Activated naive CD8-positive, alpha-beta T cell treated with anti-CD3 and anti-CD28 coated beads for 36 hours (primary cell): Measurements from ENCODE around the gene SEPSECS. TPM values are rescaled to one million over a fixed set of nuclear protein-coding genes. Genes with fewer than 3 reads are reported as not detected.

Experiments
- DNase-seq: peaks from one replicate; pipeline ENCODE4 v3.0.0; 2021
- H3K27ac Mint-ChIP-seq: one replicate; pipeline ENCODE4 v1.8.0; 2022; ENCODE audit warnings: mild to moderate bottlenecking, moderate library complexity, mixed read lengths
- H3K27me3 Mint-ChIP-seq: one replicate; pipeline ENCODE4 v1.8.0; 2022; ENCODE audit warnings: mild to moderate bottlenecking, mixed read lengths
- H3K36me3 Mint-ChIP-seq: one replicate; pipeline ENCODE4 v1.8.0; 2021; ENCODE audit warnings: mild to moderate bottlenecking, mixed read lengths
- H3K4me1 Mint-ChIP-seq: one replicate; pipeline ENCODE4 v1.8.0; 2021; ENCODE audit warnings: mixed read lengths
- H3K4me3 Mint-ChIP-seq: one replicate; pipeline ENCODE4 v1.8.0; 2022; ENCODE audit warnings: mild to moderate bottlenecking, moderate library complexity, mixed read lengths
- H3K9me3 Mint-ChIP-seq: one replicate; pipeline ENCODE4 v1.8.0; 2022; ENCODE audit warnings: mixed read lengths
- total RNA-seq, 2 experiments: library from RNA; stranded (reverse); gene quantifications; one replicate each; pipeline ENCODE4 v1.2.3, GENCODE V29; 2021

SEPSECS gene
- total RNA-seq, 2 experiments from 2014 or later, result 11.4 to 11.6 TPM

- Mint-ChIP-seq H3K4me1 (peaks cover 7% of the 10 kb centered on the region), H3K27ac (no peak overlapping the region), H3K4me3 (no peak overlapping the region), H3K36me3 (peaks cover 26% of the 10 kb centered on the region), H3K9me3 (peaks cover 3% of the 10 kb centered on the region), H3K27me3 (no peaks in the 10 kb centered on the region)
- no peak for DNase-seq
These were observed 28.9 kb downstream of the SEPSECS start for GRCh38 chr4:25131381-25131780.

GRCh38 chr4:25129917-25130316 lies 30.3 kb downstream of the SEPSECS start:
- Mint-ChIP-seq H3K4me3 (no peak overlapping the region), H3K9me3 (peaks cover 3% of the 10 kb centered on the region), H3K4me1 (peaks cover 5% of the 10 kb centered on the region), H3K36me3 (peaks cover 14% of the 10 kb centered on the region), H3K27ac (no peak overlapping the region), H3K27me3 (no peaks in the 10 kb centered on the region)
- no peak for DNase-seq

- DNase-seq, result no peak
- no peak overlapping the region for H3K27ac Mint-ChIP-seq
- no peaks in the 10 kb centered on the region for H3K9me3 Mint-ChIP-seq
These were observed 31.6 kb downstream of the SEPSECS start for GRCh38 chr4:25128671-25129070.

GRCh38 chr4:25123236-25123635 lies 37.0 kb downstream of the SEPSECS start:
- no peak for DNase-seq
- peaks cover 19% of the 10 kb centered on the region for H3K36me3 Mint-ChIP-seq
- no peak overlapping the region for H3K4me3 Mint-ChIP-seq

More at GRCh38 chr4:25128671-25129070, 31.6 kb downstream of the SEPSECS start:
- Mint-ChIP-seq H3K27me3 (no peaks in the 10 kb centered on the region), H3K4me1 (peaks cover 5% of the 10 kb centered on the region), H3K36me3 (peaks cover 15% of the 10 kb centered on the region), H3K4me3 (no peak overlapping the region)

GRCh38 chr4:25120146-25120940 lies 39.9 kb downstream of the SEPSECS start:
- Mint-ChIP-seq H3K27me3 (no peaks in the 10 kb centered on the region), H3K36me3 (peaks cover 15% of the 10 kb centered on the region), H3K4me3 (no peak overlapping the region), H3K4me1 (peaks cover 12% of the 10 kb centered on the region), H3K27ac (no peak overlapping the region), H3K9me3 (no peaks in the 10 kb centered on the region)
- no peak for DNase-seq

More at GRCh38 chr4:25123236-25123635, 37.0 kb downstream of the SEPSECS start:
- Mint-ChIP-seq H3K4me1 (peaks cover 12% of the 10 kb centered on the region), H3K9me3 (no peaks in the 10 kb centered on the region), H3K27me3 (no peaks in the 10 kb centered on the region), H3K27ac (no peak overlapping the region)

GRCh38 chr4:25117716-25118472 lies 42.4 kb downstream of the SEPSECS start:
- peaks cover 2% of the 10 kb centered on the region for H3K4me1 Mint-ChIP-seq
- no peak for DNase-seq
- no peaks in the 10 kb centered on the region for H3K27me3 Mint-ChIP-seq
- H3K27ac Mint-ChIP-seq, result no peak overlapping the region
- peaks cover 7% of the 10 kb centered on the region for H3K36me3 Mint-ChIP-seq
- no peak overlapping the region for H3K4me3 Mint-ChIP-seq
- no peaks in the 10 kb centered on the region for H3K9me3 Mint-ChIP-seq

- Mint-ChIP-seq H3K4me1 (no peaks in the 10 kb centered on the region), H3K4me3 (no peak overlapping the region), H3K27me3 (no peaks in the 10 kb centered on the region), H3K36me3 (peaks cover 7% of the 10 kb centered on the region), H3K9me3 (no peaks in the 10 kb centered on the region), H3K27ac (no peak overlapping the region)
- DNase-seq, result no peak
These were observed 43.0 kb downstream of the SEPSECS start for GRCh38 chr4:25117274-25117673.

- H3K4me1 Mint-ChIP-seq, result no peaks in the 10 kb centered on the region
- H3K27ac Mint-ChIP-seq, result no peak overlapping the region
- no peak overlapping the region for H3K4me3 Mint-ChIP-seq
- H3K36me3 Mint-ChIP-seq, result peaks cover 2% of the 10 kb centered on the region
- DNase-seq, result no peak
- no peaks in the 10 kb centered on the region for H3K27me3 Mint-ChIP-seq
- no peaks in the 10 kb centered on the region for H3K9me3 Mint-ChIP-seq
These were observed 46.0 kb downstream of the SEPSECS start for GRCh38 chr4:25113915-25114904.

GRCh38 chr4:25112995-25113380 lies 47.3 kb downstream of the SEPSECS start:
- Mint-ChIP-seq H3K4me1 (no peaks in the 10 kb centered on the region), H3K36me3 (peaks cover 4% of the 10 kb centered on the region), H3K27ac (no peak overlapping the region), H3K9me3 (no peaks in the 10 kb centered on the region), H3K27me3 (no peaks in the 10 kb centered on the region), H3K4me3 (no peak overlapping the region)
- DNase-seq, result no peak

- Mint-ChIP-seq H3K27ac (no peak overlapping the region), H3K4me1 (no peaks in the 10 kb centered on the region)
These were observed 47.8 kb downstream of the SEPSECS start for GRCh38 chr4:25112366-25112994.

GRCh38 chr4:25111648-25112196 lies 48.5 kb downstream of the SEPSECS start:
- H3K27ac Mint-ChIP-seq, result no peak overlapping the region
- no peaks in the 10 kb centered on the region for H3K27me3 Mint-ChIP-seq

More at GRCh38 chr4:25112366-25112994, 47.8 kb downstream of the SEPSECS start:
- Mint-ChIP-seq H3K27me3 (no peaks in the 10 kb centered on the region), H3K4me3 (no peak overlapping the region), H3K9me3 (no peaks in the 10 kb centered on the region), H3K36me3 (peaks cover 4% of the 10 kb centered on the region)
- no peak for DNase-seq

GRCh38 chr4:25110527-25111329 lies 49.5 kb downstream of the SEPSECS start:
- Mint-ChIP-seq H3K4me3 (no peak overlapping the region), H3K9me3 (no peaks in the 10 kb centered on the region), H3K27ac (no peak overlapping the region), H3K36me3 (peaks cover 4% of the 10 kb centered on the region), H3K4me1 (no peaks in the 10 kb centered on the region), H3K27me3 (no peaks in the 10 kb centered on the region)
- DNase-seq, result no peak

More at GRCh38 chr4:25111648-25112196, 48.5 kb downstream of the SEPSECS start:
- H3K4me3 Mint-ChIP-seq, result no peak overlapping the region
- peaks cover 4% of the 10 kb centered on the region for H3K36me3 Mint-ChIP-seq
- no peaks in the 10 kb centered on the region for H3K9me3 Mint-ChIP-seq
- no peaks in the 10 kb centered on the region for H3K4me1 Mint-ChIP-seq
- DNase-seq, result no peak

- Mint-ChIP-seq H3K9me3 (no peaks in the 10 kb centered on the region), H3K36me3 (peaks cover 4% of the 10 kb centered on the region), H3K27me3 (no peaks in the 10 kb centered on the region), H3K4me1 (no peaks in the 10 kb centered on the region), H3K27ac (no peak overlapping the region), H3K4me3 (no peak overlapping the region)
- no peak for DNase-seq
These were observed 50.7 kb downstream of the SEPSECS start for GRCh38 chr4:25109511-25109910.
